ENCODE results near the gene USP13.

GRCh38 chr3:179771797-179772196 is 119.0 kb downstream of the USP13 start:
- TF ChIP-seq CTCF (conservative IDR thresholded peaks at IDR 0.05; ENCODE audit: low read length): no peak
- TF ChIP-seq EZH2phosphoT487 (IDR thresholded peaks at IDR 0.05; ENCODE audit: borderline replicate concordance): no peak
